Measurements from ENCODE around the gene MGST3. TPM values are rescaled to one million over a fixed set of nuclear protein-coding genes. Genes with fewer than 3 reads are reported as not detected.
A peak's percentile ranks its signal among the peaks of the same experiment; 100 is the strongest.
"Not testable (repeated sequence)": the region's sequence is repeated elsewhere in the genome, so short reads cannot be mapped to it uniquely, and the experiment has no call there.

MGST3 gene
- total and polyA plus RNA-seq, 2 of the 13 experiments (the other 11 are each of a cell fraction or from before 2014, with no cell fraction given) = 59.7 to 61.2 TPM

DNA sequence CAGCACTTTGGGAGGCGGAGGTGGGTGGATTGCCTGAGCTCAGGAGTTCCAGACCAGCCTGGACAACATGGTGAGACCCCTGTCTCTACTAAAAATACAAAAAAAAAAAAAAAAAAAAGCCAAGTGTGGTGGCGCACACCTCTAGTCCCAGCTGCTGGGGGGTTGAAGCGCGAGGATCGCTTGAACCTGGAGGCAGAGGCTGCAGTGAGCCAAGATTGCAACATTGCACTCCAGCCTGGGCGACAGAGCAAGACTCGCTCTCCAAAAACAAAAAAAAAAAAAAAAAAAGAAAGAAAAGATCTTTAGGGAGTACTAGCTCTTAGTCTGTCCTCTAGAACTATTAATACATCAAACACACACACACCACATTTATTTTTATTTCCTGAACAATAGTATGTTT, 70.9 kb downstream of the MGST3 start:
- H3K27me3 ChIP-seq (ENCODE audit: control insufficient read depth in 1 of 2, insufficient read depth in 2 of 2, low read length in 2 of 2); H2AFZ ChIP-seq (ENCODE audit: low read length); FAIRE-seq; BruUV-seq (replicated peaks); CTCF ChIA-PET (ENCODE audit: low intra/inter-chr PET ratio, low total read pairs); H3K79me2 ChIP-seq (ENCODE audit: insufficient read depth, low read length); ATAC-seq; H3K27ac ChIP-seq (ENCODE audit: extremely low read length, insufficient read depth, low read length); H3K36me3 ChIP-seq (replicated peaks in 1 of 2; ENCODE audit: control insufficient read depth in 1 of 2, insufficient read depth in 2 of 2, low read length in 2 of 2); H3K4me2 ChIP-seq (ENCODE audit: low read depth, low read length); intact Hi-C loops (cut with micrococcal nuclease; ENCODE audit: unreplicated experiment); DNase-seq (ENCODE audit: low spot score); H3K9ac ChIP-seq (ENCODE audit: insufficient read depth, low read depth, low read length); H3K9me3 ChIP-seq (ENCODE audit: low read length); H3K4me3 ChIP-seq (replicated peaks in 1 of 3; ENCODE audit: insufficient read depth in 1 of 3, low read depth in 2 of 3, low read length in 3 of 3); POLR2A ChIA-PET; H4K20me1 ChIP-seq (ENCODE audit: insufficient read depth, low read length): not testable (repeated sequence)
- TF ChIP-seq, protein P1, sequence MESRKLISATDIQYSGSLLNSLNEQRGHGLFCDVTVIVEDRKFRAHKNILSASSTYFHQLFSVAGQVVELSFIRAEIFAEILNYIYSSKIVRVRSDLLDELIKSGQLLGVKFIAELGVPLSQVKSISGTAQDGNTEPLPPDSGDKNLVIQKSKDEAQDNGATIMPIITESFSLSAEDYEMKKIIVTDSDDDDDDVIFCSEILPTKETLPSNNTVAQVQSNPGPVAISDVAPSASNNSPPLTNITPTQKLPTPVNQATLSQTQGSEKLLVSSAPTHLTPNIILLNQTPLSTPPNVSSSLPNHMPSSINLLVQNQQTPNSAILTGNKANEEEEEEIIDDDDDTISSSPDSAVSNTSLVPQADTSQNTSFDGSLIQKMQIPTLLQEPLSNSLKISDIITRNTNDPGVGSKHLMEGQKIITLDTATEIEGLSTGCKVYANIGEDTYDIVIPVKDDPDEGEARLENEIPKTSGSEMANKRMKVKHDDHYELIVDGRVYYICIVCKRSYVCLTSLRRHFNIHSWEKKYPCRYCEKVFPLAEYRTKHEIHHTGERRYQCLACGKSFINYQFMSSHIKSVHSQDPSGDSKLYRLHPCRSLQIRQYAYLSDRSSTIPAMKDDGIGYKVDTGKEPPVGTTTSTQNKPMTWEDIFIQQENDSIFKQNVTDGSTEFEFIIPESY (CRISPR knock-in tag; IDR thresholded peaks at IDR 0.05) = peak; percentile 69; the same call in 1 of the 2 replicates
- peak; percentile 16; the same call in 1 of the 2 replicates for TF ChIP-seq ZNF460 (CRISPR knock-in tag; IDR thresholded peaks at IDR 0.05; ENCODE audit: borderline replicate concordance)
- peaks cover 54% of the 10 kb centered on the region for H3K4me1 ChIP-seq (ENCODE audit: insufficient read depth, low read length)
- in situ Hi-C loops (cut with HindIII; ENCODE audit: extremely low pct_ligation_motif_present, low pct_unique_long_range_greater_than_20kb) = loop anchor here (25.0 kb wide), 1 partner anchor 460 kb away; the partner anchor contains the start of gene FAM78B
- WGBS (ENCODE audit: low lambda C conversion rate) = 45% methylated on average over 7 of the region's 7 CpGs

DNA sequence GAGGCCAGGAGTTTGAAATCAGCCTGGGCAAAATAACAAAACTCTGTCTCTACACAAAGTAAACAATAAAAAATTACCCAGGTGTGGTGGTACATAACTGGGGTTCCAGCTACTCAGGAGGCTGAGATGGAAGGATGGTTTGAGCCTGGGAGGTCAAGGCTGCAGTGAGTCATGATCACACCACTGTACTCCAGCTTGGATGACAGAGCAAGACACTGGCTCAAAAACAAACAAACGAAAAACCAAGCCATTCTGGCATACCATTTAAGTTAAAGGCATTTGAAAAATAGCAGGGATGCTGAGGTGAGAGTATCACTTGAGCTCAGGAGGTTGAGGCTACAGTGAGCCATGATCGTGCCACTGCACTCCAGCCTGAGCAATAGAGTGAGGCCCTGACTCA, 72.6 kb downstream of the MGST3 start:
- Histone ChIP-seq H3K4me3 (replicated peaks in 1 of 3; ENCODE audit: insufficient read depth in 1 of 3, low read depth in 2 of 3, low read length in 3 of 3) (no peak overlapping the region), H3K36me3 (replicated peaks in 1 of 2; ENCODE audit: control insufficient read depth in 1 of 2, insufficient read depth in 2 of 2, low read length in 2 of 2) (no peaks in the 10 kb centered on the region), H2AFZ (ENCODE audit: low read length) (no peak overlapping the region), H3K27me3 (ENCODE audit: control insufficient read depth in 1 of 2, insufficient read depth in 2 of 2, low read length in 2 of 2) (peaks cover 0 to 7% of the 10 kb centered on the region in 2 experiments; a peak in 3 of 5 replicates), H3K4me2 (ENCODE audit: low read depth, low read length) (no peak overlapping the region), H3K4me1 (ENCODE audit: insufficient read depth, low read length) (peaks cover 55% of the 10 kb centered on the region), H3K9ac (ENCODE audit: insufficient read depth, low read depth, low read length) (no peak overlapping the region), H3K9me3 (ENCODE audit: low read length) (no peaks in the 10 kb centered on the region), H4K20me1 (ENCODE audit: insufficient read depth, low read length) (no peaks in the 10 kb centered on the region), H3K27ac (ENCODE audit: extremely low read length, insufficient read depth, low read length) (no peak overlapping the region), H3K79me2 (ENCODE audit: insufficient read depth, low read length) (no peaks in the 10 kb centered on the region)
- DNase-seq (ENCODE audit: low spot score) (peak; percentile 32), ATAC-seq (peak; percentile 35; the same call in 2 of the 3 replicates), FAIRE-seq (peak; percentile 36)
- in situ Hi-C loops (cut with HindIII; ENCODE audit: extremely low pct_ligation_motif_present, low pct_unique_long_range_greater_than_20kb) = loop anchor here (25.0 kb wide), 1 partner anchor 459 kb away; the partner anchor contains the start of gene FAM78B
- BruUV-seq (replicated peaks) = no TSS peak
- POLR2A ChIA-PET = no interaction called here
- intact Hi-C loops (cut with micrococcal nuclease; ENCODE audit: unreplicated experiment) = no loop called here
- 0% methylated on average over 2 of the region's 2 CpGs for WGBS (ENCODE audit: low lambda C conversion rate)
- CTCF ChIA-PET (ENCODE audit: low intra/inter-chr PET ratio, low total read pairs) = no interaction called here
- 0 out of 2 replicates have a peak, but pooled peaks have one; percentile 20 for TF ChIP-seq HDAC2 (CRISPR knock-in tag; IDR thresholded peaks at IDR 0.05)
- no peak for TF ChIP-seq SRSF4 (IDR thresholded peaks at IDR 0.05; ENCODE audit: low read depth, low read length, poor library complexity, severe bottlenecking)
- no peak for TF ChIP-seq EP300 (IDR thresholded peaks at IDR 0.05; ENCODE audit: low read depth in 2 of 2, low read length in 2 of 2)
- no peak for TF ChIP-seq EP300 (CRISPR knock-in tag; IDR thresholded peaks at IDR 0.05; ENCODE audit: borderline replicate concordance)
- TF ChIP-seq, protein P2, sequence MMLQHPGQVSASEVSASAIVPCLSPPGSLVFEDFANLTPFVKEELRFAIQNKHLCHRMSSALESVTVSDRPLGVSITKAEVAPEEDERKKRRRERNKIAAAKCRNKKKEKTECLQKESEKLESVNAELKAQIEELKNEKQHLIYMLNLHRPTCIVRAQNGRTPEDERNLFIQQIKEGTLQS (CRISPR knock-in tag; IDR thresholded peaks at IDR 0.05) = peak; percentile 40; the same call in 1 of the 2 replicates
- TF ChIP-seq ZNF343 (CRISPR knock-in tag; IDR thresholded peaks at IDR 0.05) = no peak
- no peak for TF ChIP-seq NFATC3 (CRISPR knock-in tag; IDR thresholded peaks at IDR 0.05)
- TF ChIP-seq ZNF644 (CRISPR knock-in tag; IDR thresholded peaks at IDR 0.05; ENCODE audit: low read depth) = 0 out of 2 replicates have a peak, but pooled peaks have one; percentile 26
